Astrocyte of the cerebellum (primary cell): ENCODE results near the gene GPRIN1.
A peak's percentile ranks its signal among the peaks of the same experiment; 100 is the strongest.

ENCODE experiments used
- DNase-seq: peaks from one replicate; pipeline ENCODE4 v3.0.0-alpha.2; 2011; ENCODE audit warnings: low read depth
- H3K4me3 ChIP-seq: 2 replicates; pipeline ENCODE4 v1.5.1; 2011; ENCODE audit warnings: mild to moderate bottlenecking, low read depth, low read length, moderate library complexity
- in situ Hi-C: cut with HindIII; loops from 2 replicates; pipeline ENCODE4 v1.10.0; 2017; ENCODE audit warnings: low sequenced_read_pairs
- TF ChIP-seq, protein P1 (sequence below): IDR thresholded peaks from 2 replicates; pipeline ENCODE4 v1.5.1; 2012; ENCODE audit warnings: low read length, low read depth, moderate library complexity, mild to moderate bottlenecking; ENCODE audit errors: missing control alignments

Gene GPRIN1

GRCh38 chr5:176624938-176625337, 15.0 kb upstream of the GPRIN1 start:
- DNase-seq = no peak
- no peak overlapping the region for H3K4me3 ChIP-seq
- TF ChIP-seq, protein P1, sequence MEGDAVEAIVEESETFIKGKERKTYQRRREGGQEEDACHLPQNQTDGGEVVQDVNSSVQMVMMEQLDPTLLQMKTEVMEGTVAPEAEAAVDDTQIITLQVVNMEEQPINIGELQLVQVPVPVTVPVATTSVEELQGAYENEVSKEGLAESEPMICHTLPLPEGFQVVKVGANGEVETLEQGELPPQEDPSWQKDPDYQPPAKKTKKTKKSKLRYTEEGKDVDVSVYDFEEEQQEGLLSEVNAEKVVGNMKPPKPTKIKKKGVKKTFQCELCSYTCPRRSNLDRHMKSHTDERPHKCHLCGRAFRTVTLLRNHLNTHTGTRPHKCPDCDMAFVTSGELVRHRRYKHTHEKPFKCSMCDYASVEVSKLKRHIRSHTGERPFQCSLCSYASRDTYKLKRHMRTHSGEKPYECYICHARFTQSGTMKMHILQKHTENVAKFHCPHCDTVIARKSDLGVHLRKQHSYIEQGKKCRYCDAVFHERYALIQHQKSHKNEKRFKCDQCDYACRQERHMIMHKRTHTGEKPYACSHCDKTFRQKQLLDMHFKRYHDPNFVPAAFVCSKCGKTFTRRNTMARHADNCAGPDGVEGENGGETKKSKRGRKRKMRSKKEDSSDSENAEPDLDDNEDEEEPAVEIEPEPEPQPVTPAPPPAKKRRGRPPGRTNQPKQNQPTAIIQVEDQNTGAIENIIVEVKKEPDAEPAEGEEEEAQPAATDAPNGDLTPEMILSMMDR = no peak
- in situ Hi-C loops = no loop called here

- no peak for DNase-seq
- no peak overlapping the region for H3K4me3 ChIP-seq
- in situ Hi-C loops = no loop called here
- TF ChIP-seq, protein P1 = no peak
Observed at GRCh38 chr5:176624142-176624541, 14.2 kb upstream of the GPRIN1 start.

- in situ Hi-C loops = no loop called here
- H3K4me3 ChIP-seq = no peak overlapping the region
- TF ChIP-seq, protein P1 = no peak
- no peak for DNase-seq
Observed at GRCh38 chr5:176621661-176622079, 11.7 kb upstream of the GPRIN1 start.

DNA sequence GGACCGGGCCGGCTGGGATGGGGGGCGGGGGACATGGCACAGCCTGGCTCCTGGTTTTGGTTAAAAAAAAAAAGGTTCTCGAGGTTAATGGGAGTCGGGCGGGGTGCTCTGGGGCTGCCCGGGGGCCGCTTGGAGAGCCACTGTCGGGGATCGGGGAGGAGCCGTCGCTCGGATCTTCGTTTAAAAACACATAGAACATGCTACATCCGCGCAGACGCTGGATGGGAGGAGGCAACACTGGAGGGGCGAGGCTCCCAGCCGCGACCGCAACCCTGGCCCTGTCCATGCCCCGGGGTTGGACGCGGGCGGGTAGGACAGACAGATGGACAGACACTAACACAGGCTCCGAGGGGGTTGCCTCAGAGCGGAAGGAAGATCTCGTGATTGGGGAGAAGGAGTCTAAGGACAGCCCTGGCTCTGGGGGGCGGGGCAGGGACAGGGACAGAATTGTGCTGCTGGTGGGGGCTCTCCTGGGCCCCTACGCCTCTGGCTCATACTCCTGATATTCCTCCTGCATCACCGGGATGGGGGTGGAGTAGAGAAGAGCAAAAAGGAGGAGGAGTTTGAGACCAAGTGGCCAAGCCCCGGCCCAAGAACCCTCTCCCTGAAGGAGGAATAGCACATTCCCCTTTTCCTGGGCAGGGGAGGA, 10.5 kb upstream of the GPRIN1 start:
- DNase-seq = no peak
- no peak overlapping the region for H3K4me3 ChIP-seq
- in situ Hi-C loops = no loop called here
- TF ChIP-seq, protein P1 = no peak

DNA sequence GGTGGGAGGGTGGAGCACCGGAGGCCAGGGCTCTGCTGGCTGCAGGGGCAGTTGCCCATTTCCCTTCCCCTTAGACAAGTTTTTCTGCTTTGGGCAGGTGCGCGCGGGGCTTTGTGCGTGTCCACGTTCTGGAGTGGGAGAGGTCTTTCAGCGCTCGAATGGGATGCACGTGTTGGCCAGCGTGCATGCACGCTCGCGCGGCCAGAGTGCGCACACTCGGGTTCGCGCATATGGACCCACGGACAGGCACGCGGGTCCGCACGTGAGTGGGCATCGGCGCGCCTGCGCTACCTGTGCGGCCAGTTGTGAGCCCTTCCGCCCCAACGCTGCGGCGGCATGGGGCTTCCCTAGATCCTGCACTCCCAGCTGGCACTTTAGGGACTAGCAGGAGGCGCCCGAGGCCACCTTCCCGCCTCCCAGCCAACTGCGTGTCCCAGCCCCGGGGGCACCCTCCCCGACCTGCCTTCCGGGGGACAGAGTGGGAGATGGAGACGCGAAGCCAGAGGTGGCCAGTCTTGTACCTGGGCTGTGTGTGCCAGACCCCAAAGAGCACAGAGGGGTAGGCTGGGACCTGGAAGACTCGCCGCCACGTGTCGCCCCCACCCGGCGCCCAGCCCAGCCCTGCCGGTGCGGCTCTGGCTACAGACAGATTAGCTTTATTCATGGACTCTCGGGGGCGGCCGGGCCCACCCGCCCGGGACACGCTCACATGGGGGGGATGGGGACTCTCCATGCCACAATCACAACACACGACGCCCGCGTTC, 9.8 kb upstream of the GPRIN1 start:
- H3K4me3 ChIP-seq = no peak overlapping the region
- in situ Hi-C loops = no loop called here

GRCh38 chr5:176619203-176619568, 9.2 kb upstream of the GPRIN1 start:
- TF ChIP-seq, protein P1 = peak; percentile 57

More for the DNA sequence above, 9.8 kb upstream of the GPRIN1 start:
- TF ChIP-seq, protein P1 = no peak
- no peak for DNase-seq

More at GRCh38 chr5:176619203-176619568, 9.2 kb upstream of the GPRIN1 start:
- DNase-seq = peak; percentile 59
- in situ Hi-C loops = no loop called here
- H3K4me3 ChIP-seq = no peak overlapping the region
